HepG2 (cell line): ENCODE results near the gene MS4A6E.

Experiments
- HCFC1 ChIP-seq: fragments of 150-350 bp; IDR thresholded peaks from 2 replicates; pipeline ENCODE4 v1.6.1; 2014; ENCODE audit warnings: low read depth, low read length
- NCOA5 ChIP-seq: sonication (generic); formaldehyde crosslinking; IDR thresholded peaks from 2 replicates; pipeline ENCODE4 v1.4.0; 2020; ENCODE audit warnings: missing genetic modification reagents
- NR2F1 ChIP-seq, 2 experiments: fragments of 450-650 bp in 1 of 2; formaldehyde crosslinking in 1 of 2; IDR thresholded peaks; 2 replicates each; pipeline versions ENCODE4 v1.5.0 to v1.6.1; 2016 to 2020; ENCODE audit warnings: mild to moderate bottlenecking in 1 of 2, missing compliant biosample characterization in 1 of 2, missing genetic modification reagents in 1 of 2, moderate library complexity in 1 of 2
- REPIN1 ChIP-seq: sonication (generic); formaldehyde crosslinking; IDR thresholded peaks from 2 replicates; pipeline ENCODE4 v1.8.0; 2022; ENCODE audit warnings: missing genetic modification reagents, low read depth, mild to moderate bottlenecking, borderline replicate concordance
- RFX1 ChIP-seq: fragments of 450-650 bp; IDR thresholded peaks from 2 replicates; pipeline ENCODE4 v1.6.1; 2017
- SP2 ChIP-seq: sonication (generic); formaldehyde crosslinking; IDR thresholded peaks from 2 replicates; pipeline ENCODE4 v1.5.1; 2020; ENCODE audit warnings: mild to moderate bottlenecking, missing genetic modification reagents
- STAG1 ChIP-seq: sonication (generic); formaldehyde crosslinking; IDR thresholded peaks from 2 replicates; pipeline ENCODE4 v1.4.0; 2020; ENCODE audit warnings: missing genetic modification reagents
- ZNF670 ChIP-seq: sonication (generic); formaldehyde crosslinking; IDR thresholded peaks from 2 replicates; pipeline ENCODE4 v1.8.0; 2022; ENCODE audit warnings: mild to moderate bottlenecking, missing genetic modification reagents, borderline replicate concordance
- TF ChIP-seq, protein P1 (sequence below): sonication (generic); formaldehyde crosslinking; IDR thresholded peaks from 2 replicates; pipeline ENCODE4 v1.5.0; 2020; ENCODE audit warnings: mild to moderate bottlenecking, missing genetic modification reagents, moderate library complexity
- TF ChIP-seq, protein P2 (sequence below): IDR thresholded peaks from 2 replicates; pipeline ENCODE4 v1.6.1; 2016
- TF ChIP-seq, protein P3 (sequence below): sonication (generic); formaldehyde crosslinking; IDR thresholded peaks from 2 replicates; pipeline ENCODE4 v1.9.0; 2021; ENCODE audit warnings: missing genetic modification reagents, borderline replicate concordance
- TF ChIP-seq, protein P4 (sequence below), 2 experiments: sonication (generic) in 1 of 2; formaldehyde crosslinking in 1 of 2; IDR thresholded peaks; 2 replicates each; pipeline versions ENCODE4 v1.5.1 to v1.6.1; 2011 to 2020; ENCODE audit warnings: borderline replicate concordance in 1 of 2, low read depth in 1 of 2, low read length in 1 of 2, mild to moderate bottlenecking in 1 of 2, missing genetic modification reagents in 1 of 2, moderate library complexity in 1 of 2
- TF ChIP-seq, protein P5 (sequence below): sonication (generic); formaldehyde crosslinking; IDR thresholded peaks from 2 replicates; pipeline ENCODE4 v1.5.1; 2020; ENCODE audit warnings: missing genetic modification reagents, mild to moderate bottlenecking, borderline replicate concordance

DNA sequence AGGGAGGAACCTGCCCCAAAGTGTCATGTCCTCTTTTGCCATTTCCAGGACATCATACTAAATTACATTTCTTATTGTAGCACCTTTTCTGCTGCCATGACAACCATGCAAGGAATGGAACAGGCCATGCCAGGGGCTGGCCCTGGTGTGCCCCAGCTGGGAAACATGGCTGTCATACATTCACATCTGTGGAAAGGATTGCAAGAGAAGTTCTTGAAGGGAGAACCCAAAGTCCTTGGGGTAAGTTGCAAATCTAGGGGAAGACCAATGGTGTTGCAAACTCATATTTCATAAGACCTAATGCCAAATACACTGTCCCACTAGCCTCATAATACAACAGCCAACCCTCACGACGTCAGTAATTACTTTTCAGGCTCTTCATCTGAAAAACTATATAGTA lies 34.9 kb upstream of the MS4A6E start:
- TF ChIP-seq NCOA5 (CRISPR knock-in tag): no peak
- TF ChIP-seq, protein P1, sequence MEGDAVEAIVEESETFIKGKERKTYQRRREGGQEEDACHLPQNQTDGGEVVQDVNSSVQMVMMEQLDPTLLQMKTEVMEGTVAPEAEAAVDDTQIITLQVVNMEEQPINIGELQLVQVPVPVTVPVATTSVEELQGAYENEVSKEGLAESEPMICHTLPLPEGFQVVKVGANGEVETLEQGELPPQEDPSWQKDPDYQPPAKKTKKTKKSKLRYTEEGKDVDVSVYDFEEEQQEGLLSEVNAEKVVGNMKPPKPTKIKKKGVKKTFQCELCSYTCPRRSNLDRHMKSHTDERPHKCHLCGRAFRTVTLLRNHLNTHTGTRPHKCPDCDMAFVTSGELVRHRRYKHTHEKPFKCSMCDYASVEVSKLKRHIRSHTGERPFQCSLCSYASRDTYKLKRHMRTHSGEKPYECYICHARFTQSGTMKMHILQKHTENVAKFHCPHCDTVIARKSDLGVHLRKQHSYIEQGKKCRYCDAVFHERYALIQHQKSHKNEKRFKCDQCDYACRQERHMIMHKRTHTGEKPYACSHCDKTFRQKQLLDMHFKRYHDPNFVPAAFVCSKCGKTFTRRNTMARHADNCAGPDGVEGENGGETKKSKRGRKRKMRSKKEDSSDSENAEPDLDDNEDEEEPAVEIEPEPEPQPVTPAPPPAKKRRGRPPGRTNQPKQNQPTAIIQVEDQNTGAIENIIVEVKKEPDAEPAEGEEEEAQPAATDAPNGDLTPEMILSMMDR: no peak
- TF ChIP-seq, protein P2, sequence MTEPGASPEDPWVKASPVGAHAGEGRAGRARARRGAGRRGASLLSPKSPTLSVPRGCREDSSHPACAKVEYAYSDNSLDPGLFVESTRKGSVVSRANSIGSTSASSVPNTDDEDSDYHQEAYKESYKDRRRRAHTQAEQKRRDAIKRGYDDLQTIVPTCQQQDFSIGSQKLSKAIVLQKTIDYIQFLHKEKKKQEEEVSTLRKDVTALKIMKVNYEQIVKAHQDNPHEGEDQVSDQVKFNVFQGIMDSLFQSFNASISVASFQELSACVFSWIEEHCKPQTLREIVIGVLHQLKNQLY (CRISPR knock-in tag): no peak
- TF ChIP-seq, protein P3, sequence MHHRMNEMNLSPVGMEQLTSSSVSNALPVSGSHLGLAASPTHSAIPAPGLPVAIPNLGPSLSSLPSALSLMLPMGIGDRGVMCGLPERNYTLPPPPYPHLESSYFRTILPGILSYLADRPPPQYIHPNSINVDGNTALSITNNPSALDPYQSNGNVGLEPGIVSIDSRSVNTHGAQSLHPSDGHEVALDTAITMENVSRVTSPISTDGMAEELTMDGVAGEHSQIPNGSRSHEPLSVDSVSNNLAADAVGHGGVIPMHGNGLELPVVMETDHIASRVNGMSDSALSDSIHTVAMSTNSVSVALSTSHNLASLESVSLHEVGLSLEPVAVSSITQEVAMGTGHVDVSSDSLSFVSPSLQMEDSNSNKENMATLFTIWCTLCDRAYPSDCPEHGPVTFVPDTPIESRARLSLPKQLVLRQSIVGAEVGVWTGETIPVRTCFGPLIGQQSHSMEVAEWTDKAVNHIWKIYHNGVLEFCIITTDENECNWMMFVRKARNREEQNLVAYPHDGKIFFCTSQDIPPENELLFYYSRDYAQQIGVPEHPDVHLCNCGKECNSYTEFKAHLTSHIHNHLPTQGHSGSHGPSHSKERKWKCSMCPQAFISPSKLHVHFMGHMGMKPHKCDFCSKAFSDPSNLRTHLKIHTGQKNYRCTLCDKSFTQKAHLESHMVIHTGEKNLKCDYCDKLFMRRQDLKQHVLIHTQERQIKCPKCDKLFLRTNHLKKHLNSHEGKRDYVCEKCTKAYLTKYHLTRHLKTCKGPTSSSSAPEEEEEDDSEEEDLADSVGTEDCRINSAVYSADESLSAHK: no peak
- TF ChIP-seq ZNF670: no peak
- TF ChIP-seq HCFC1: no peak
- TF ChIP-seq SP2: no peak
- TF ChIP-seq STAG1 (CRISPR knock-in tag): no peak
- TF ChIP-seq, protein P4, sequence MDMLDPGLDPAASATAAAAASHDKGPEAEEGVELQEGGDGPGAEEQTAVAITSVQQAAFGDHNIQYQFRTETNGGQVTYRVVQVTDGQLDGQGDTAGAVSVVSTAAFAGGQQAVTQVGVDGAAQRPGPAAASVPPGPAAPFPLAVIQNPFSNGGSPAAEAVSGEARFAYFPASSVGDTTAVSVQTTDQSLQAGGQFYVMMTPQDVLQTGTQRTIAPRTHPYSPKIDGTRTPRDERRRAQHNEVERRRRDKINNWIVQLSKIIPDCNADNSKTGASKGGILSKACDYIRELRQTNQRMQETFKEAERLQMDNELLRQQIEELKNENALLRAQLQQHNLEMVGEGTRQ (IDR thresholded peaks at IDR 0.05; ENCODE audit: low read depth, low read length): no peak
- TF ChIP-seq, protein P4 (CRISPR knock-in tag; IDR thresholded peaks at IDR 0.05; ENCODE audit: borderline replicate concordance): no peak
- TF ChIP-seq NR2F1 (CRISPR knock-in tag; IDR thresholded peaks at IDR 0.05): no peak
- TF ChIP-seq, protein P5, sequence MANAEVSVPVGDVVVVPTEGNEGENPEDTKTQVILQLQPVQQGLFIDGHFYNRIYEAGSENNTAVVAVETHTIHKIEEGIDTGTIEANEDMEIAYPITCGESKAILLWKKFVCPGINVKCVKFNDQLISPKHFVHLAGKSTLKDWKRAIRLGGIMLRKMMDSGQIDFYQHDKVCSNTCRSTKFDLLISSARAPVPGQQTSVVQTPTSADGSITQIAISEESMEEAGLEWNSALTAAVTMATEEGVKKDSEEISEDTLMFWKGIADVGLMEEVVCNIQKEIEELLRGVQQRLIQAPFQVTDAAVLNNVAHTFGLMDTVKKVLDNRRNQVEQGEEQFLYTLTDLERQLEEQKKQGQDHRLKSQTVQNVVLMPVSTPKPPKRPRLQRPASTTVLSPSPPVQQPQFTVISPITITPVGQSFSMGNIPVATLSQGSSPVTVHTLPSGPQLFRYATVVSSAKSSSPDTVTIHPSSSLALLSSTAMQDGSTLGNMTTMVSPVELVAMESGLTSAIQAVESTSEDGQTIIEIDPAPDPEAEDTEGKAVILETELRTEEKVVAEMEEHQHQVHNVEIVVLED: no peak
- TF ChIP-seq RFX1: no peak
- no peak for TF ChIP-seq REPIN1 (CRISPR knock-in tag)
